ENCODE results near the gene PGP. TPM values are rescaled to one million over a fixed set of nuclear protein-coding genes. Genes with fewer than 3 reads are reported as not detected.

Gene PGP
- total RNA-seq, 1 donor from 2014 or later, result 30.6 TPM

- no peak for DNase-seq (ENCODE audit: low spot score, unreplicated experiment)
- Mint-ChIP-seq H3K27ac (no peak overlapping the region), H3K4me1 (ENCODE audit: low read depth) (no peaks in the 10 kb centered on the region), H3K27me3 (peaks cover 3% of the 10 kb centered on the region), H3K4me3 (ENCODE audit: low read depth) (no peak overlapping the region), H3K9me3 (ENCODE audit: low read depth) (no peaks in the 10 kb centered on the region), H3K36me3 (ENCODE audit: insufficient read depth) (peaks cover 6% of the 10 kb centered on the region)
- TF ChIP-seq CTCF (IDR thresholded peaks at IDR 0.05; ENCODE audit: unreplicated experiment), result no peak
These were observed 17.7 kb upstream of the PGP start for GRCh38 chr16:2232094-2232990.

- DNase-seq (ENCODE audit: low spot score, unreplicated experiment), result no peak
- Mint-ChIP-seq H3K27me3 (peaks cover 3% of the 10 kb centered on the region), H3K4me1 (ENCODE audit: low read depth) (no peaks in the 10 kb centered on the region), H3K36me3 (ENCODE audit: insufficient read depth) (peaks cover 6% of the 10 kb centered on the region), H3K9me3 (ENCODE audit: low read depth) (no peaks in the 10 kb centered on the region), H3K27ac (no peak overlapping the region), H3K4me3 (ENCODE audit: low read depth) (no peak overlapping the region)
- TF ChIP-seq CTCF (IDR thresholded peaks at IDR 0.05; ENCODE audit: unreplicated experiment), result no peak
These were observed 16.6 kb upstream of the PGP start for GRCh38 chr16:2231016-2231931.

- H3K4me1 Mint-ChIP-seq (ENCODE audit: low read depth), result no peaks in the 10 kb centered on the region
- DNase-seq (ENCODE audit: low spot score, unreplicated experiment), result no peak
- H3K27me3 Mint-ChIP-seq, result peaks cover 1% of the 10 kb centered on the region
- H3K9me3 Mint-ChIP-seq (ENCODE audit: low read depth), result no peaks in the 10 kb centered on the region
- TF ChIP-seq CTCF (IDR thresholded peaks at IDR 0.05; ENCODE audit: unreplicated experiment), result no peak
- H3K36me3 Mint-ChIP-seq (ENCODE audit: insufficient read depth), result peaks cover 5% of the 10 kb centered on the region
- no peak overlapping the region for H3K27ac Mint-ChIP-seq
- H3K4me3 Mint-ChIP-seq (ENCODE audit: low read depth), result no peak overlapping the region
These were observed 15.7 kb upstream of the PGP start for GRCh38 chr16:2230376-2230775.

GRCh38 chr16:2229632-2230250, 15.1 kb upstream of the PGP start:
- Mint-ChIP-seq H3K27ac (no peak overlapping the region), H3K36me3 (ENCODE audit: insufficient read depth) (peaks cover 1% of the 10 kb centered on the region), H3K9me3 (ENCODE audit: low read depth) (no peaks in the 10 kb centered on the region), H3K4me1 (ENCODE audit: low read depth) (no peaks in the 10 kb centered on the region), H3K27me3 (no peaks in the 10 kb centered on the region), H3K4me3 (ENCODE audit: low read depth) (no peak overlapping the region)
- DNase-seq (ENCODE audit: low spot score, unreplicated experiment), result no peak
- no peak for TF ChIP-seq CTCF (IDR thresholded peaks at IDR 0.05; ENCODE audit: unreplicated experiment)

GRCh38 chr16:2229091-2229490, 14.5 kb upstream of the PGP start:
- no peak for DNase-seq (ENCODE audit: low spot score, unreplicated experiment)
- Mint-ChIP-seq H3K4me3 (ENCODE audit: low read depth) (no peak overlapping the region), H3K27ac (no peak overlapping the region), H3K27me3 (no peaks in the 10 kb centered on the region), H3K9me3 (ENCODE audit: low read depth) (no peaks in the 10 kb centered on the region), H3K36me3 (ENCODE audit: insufficient read depth) (peaks cover 1% of the 10 kb centered on the region), H3K4me1 (ENCODE audit: low read depth) (peaks cover 4% of the 10 kb centered on the region)
- TF ChIP-seq CTCF (IDR thresholded peaks at IDR 0.05; ENCODE audit: unreplicated experiment), result no peak

Data from progenitor cell of endocrine pancreas (in vitro differentiated cells).